NCI-H526 (cell line): ENCODE results near the gene SDK2.

Experiments
- DNase-seq, 2 experiments: peaks; one replicate each; lab custom pipeline; 2025; lab: John Stamatoyannopoulos, UW

The SDK2 gene

GRCh38 chr17:73586921-73587602 is 57.2 kb downstream of the SDK2 start:
- no peak for DNase-seq

- DNase-seq = no peak
Observed at GRCh38 chr17:73586275-73586832, 57.9 kb downstream of the SDK2 start.

- no peak for DNase-seq
Observed at GRCh38 chr17:73585583-73585982, 58.7 kb downstream of the SDK2 start.

GRCh38 chr17:73584987-73585386 is 59.3 kb downstream of the SDK2 start:
- DNase-seq = no peak

GRCh38 chr17:73584049-73584448 is 60.2 kb downstream of the SDK2 start:
- DNase-seq = no peak

- DNase-seq = no peak
Observed at GRCh38 chr17:73582821-73583220, 61.4 kb downstream of the SDK2 start.

GRCh38 chr17:73582359-73582758 is 61.9 kb downstream of the SDK2 start:
- DNase-seq = no peak

GRCh38 chr17:73581379-73581778 is 62.9 kb downstream of the SDK2 start:
- no peak for DNase-seq

GRCh38 chr17:73580073-73580710 is 64.1 kb downstream of the SDK2 start:
- DNase-seq = no peak

- DNase-seq = no peak
Observed at GRCh38 chr17:73576556-73577098, 67.6 kb downstream of the SDK2 start.

GRCh38 chr17:73575470-73576221 is 68.6 kb downstream of the SDK2 start:
- no peak for DNase-seq

GRCh38 chr17:73571511-73572130 is 72.6 kb downstream of the SDK2 start:
- DNase-seq = no peak

GRCh38 chr17:73569762-73570319 is 74.4 kb downstream of the SDK2 start:
- DNase-seq = no peak

GRCh38 chr17:73568934-73569333 is 75.3 kb downstream of the SDK2 start:
- DNase-seq = no peak

- no peak for DNase-seq
Observed at GRCh38 chr17:73566905-73567782, 77.1 kb downstream of the SDK2 start.

- no peak for DNase-seq
Observed at GRCh38 chr17:73564843-73565242, 79.4 kb downstream of the SDK2 start.

GRCh38 chr17:73562896-73563295 is 81.3 kb downstream of the SDK2 start:
- DNase-seq = no peak

GRCh38 chr17:73561111-73561510 is 83.1 kb downstream of the SDK2 start:
- no peak for DNase-seq

GRCh38 chr17:73560661-73561060 is 83.6 kb downstream of the SDK2 start:
- no peak for DNase-seq

- DNase-seq = no peak
Observed at GRCh38 chr17:73559532-73559931, 84.7 kb downstream of the SDK2 start.
